Sigmoid colon (tissue), 4 donors: ENCODE results near the gene ZBTB8B.

Experiments
- POLR2A ChIP-seq, 2 donors: fragments of 450-650 bp; IDR thresholded peaks; one replicate each; pipeline ENCODE4 v1.6.1; 2016; ENCODE audit warnings: antibody characterized with exemption in 2 of 2, mild to moderate bottlenecking in 2 of 2, moderate library complexity in 2 of 2
- POLR2AphosphoS5 ChIP-seq, 4 donors: sonication (generic); formaldehyde crosslinking; IDR thresholded peaks; one replicate each; pipeline ENCODE4 v1.6.1; 2017; ENCODE audit warnings: antibody characterized with exemption in 4 of 4

DNA sequence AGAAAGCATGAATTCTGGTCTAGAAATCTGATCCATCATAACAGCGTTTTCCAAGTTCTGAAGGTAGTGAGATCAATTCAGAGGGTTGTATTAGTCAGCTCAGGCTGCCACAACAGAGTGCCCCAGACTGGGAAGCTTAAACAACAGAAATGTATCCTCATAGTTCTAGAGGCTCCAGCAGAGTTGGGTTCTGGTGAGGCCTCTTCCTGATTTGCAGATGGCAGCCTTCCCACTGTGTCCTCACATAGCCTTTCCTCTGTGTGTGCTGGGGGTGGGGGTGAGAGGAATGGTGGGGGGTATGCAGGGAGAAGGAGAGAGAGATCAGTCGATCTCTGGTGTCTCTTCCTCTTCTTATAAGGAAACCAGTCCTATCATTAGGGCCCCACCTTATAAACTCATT is 15.1 kb downstream of the ZBTB8B start:
- TF ChIP-seq POLR2A (IDR thresholded peaks at IDR 0.05) (no peak), POLR2AphosphoS5 (IDR thresholded peaks at IDR 0.05) (no peak)
